Measurements from ENCODE around the gene EDAR.
A peak's percentile ranks its signal among the peaks of the same experiment; 100 is the strongest.

DNA sequence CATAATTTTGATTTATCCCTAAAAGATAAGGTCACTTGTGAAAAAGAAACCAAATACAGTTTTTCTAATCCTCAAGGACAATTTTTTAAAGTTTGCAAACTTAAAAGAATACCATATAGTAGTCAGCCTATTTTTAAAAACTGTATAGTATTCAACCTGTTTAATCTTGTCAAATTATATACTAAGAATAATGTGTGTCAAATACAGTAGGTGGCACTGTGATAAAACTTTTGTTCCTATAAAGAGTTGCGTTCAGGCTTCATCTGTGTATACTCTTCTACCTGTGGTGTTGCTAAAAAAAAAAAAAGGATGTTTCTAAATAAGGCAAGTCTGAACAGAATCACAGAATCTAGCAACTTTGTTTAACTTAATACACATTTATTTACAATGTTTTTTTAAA is 133.8 kb downstream of the EDAR start:
- no peak for TF ChIP-seq EZH2 (IDR thresholded peaks at IDR 0.05; ENCODE audit: low read length)
- TF ChIP-seq, protein P1, sequence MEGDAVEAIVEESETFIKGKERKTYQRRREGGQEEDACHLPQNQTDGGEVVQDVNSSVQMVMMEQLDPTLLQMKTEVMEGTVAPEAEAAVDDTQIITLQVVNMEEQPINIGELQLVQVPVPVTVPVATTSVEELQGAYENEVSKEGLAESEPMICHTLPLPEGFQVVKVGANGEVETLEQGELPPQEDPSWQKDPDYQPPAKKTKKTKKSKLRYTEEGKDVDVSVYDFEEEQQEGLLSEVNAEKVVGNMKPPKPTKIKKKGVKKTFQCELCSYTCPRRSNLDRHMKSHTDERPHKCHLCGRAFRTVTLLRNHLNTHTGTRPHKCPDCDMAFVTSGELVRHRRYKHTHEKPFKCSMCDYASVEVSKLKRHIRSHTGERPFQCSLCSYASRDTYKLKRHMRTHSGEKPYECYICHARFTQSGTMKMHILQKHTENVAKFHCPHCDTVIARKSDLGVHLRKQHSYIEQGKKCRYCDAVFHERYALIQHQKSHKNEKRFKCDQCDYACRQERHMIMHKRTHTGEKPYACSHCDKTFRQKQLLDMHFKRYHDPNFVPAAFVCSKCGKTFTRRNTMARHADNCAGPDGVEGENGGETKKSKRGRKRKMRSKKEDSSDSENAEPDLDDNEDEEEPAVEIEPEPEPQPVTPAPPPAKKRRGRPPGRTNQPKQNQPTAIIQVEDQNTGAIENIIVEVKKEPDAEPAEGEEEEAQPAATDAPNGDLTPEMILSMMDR (optimal IDR thresholded peaks at IDR 0.05 in 1 of 3, IDR thresholded peaks at IDR 0.05 in 1 of 3, conservative IDR thresholded peaks at IDR 0.05 in 1 of 3; ENCODE audit: extremely low read depth in 1 of 3, insufficient read depth in 2 of 3, low read length in 3 of 3): peak in 2 of 3 experiments; percentile 7 to 20
